Measurements from ENCODE around the gene FREM2.

FREM2 gene

GRCh38 chr13:38687246-38688229 is 661 bp downstream of the FREM2 start:
- no peak for DNase-seq (ENCODE audit: low read depth)

GRCh38 chr13:38688674-38689073 is 1.8 kb downstream of the FREM2 start:
- no peak for DNase-seq (ENCODE audit: low read depth)

DNA sequence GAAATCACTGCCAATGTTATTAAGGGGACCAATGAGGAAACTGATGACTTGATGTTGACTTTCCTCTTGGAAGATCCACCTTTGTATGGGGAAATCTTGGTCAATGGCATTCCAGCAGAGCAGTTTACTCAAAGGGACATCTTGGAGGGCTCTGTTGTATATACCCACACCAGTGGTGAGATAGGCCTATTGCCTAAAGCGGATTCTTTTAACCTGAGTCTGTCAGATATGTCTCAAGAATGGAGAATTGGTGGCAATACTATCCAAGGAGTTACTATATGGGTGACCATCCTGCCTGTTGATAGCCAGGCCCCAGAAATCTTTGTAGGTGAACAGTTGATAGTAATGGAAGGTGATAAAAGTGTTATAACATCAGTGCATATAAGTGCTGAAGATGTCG is 3.4 kb downstream of the FREM2 start:
- no peak for DNase-seq (ENCODE audit: low read depth)

GRCh38 chr13:38693168-38693567 is 6.3 kb downstream of the FREM2 start:
- DNase-seq (ENCODE audit: low read depth), result no peak

- no peak for DNase-seq (ENCODE audit: low read depth)
Observed at GRCh38 chr13:38693641-38694040, 6.8 kb downstream of the FREM2 start.

DNA sequence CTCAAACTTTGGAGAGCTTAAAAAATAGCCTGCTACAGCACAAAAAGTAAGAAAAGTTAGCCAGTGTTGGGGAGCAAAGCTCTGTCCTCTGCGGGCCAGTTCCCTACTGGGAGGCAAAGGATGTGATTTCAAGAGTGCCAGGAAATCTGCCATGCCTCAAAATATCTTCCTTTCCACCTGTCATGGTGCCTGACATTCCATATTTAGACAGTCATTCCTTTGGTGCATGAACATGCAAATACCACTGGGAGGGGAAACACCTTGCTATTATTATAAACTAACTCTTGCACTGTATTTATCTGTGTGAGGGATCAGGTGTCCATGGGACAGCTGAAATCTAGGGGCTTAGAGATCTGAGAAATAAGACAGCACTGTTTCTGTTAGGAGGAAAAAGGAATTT is 10.3 kb downstream of the FREM2 start:
- no peak for DNase-seq (ENCODE audit: low read depth)

GRCh38 chr13:38697628-38698333 is 10.9 kb downstream of the FREM2 start:
- no peak for DNase-seq (ENCODE audit: low read depth)

DNA sequence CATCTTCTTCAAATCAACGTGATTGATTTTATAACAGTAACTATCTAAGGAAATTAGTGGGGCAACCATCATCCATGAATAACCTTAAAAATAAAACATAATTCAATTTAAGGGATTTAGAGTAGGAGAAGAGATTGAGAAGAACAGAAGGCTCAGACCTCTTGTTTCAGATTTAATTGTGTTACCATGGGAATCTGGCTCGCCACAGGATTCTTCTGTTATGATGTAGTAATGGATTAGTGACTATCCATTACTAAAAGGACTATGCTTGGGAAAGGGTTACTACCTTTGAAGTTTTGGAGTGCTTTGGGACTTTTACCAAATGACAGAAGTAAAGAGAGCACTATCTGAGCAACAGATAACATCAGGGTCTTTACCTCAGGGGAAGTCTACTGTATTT is 13.2 kb downstream of the FREM2 start:
- DNase-seq (ENCODE audit: low read depth), result no peak

- DNase-seq (ENCODE audit: low read depth), result no peak
Observed at GRCh38 chr13:38702669-38703068, 15.8 kb downstream of the FREM2 start.

DNA sequence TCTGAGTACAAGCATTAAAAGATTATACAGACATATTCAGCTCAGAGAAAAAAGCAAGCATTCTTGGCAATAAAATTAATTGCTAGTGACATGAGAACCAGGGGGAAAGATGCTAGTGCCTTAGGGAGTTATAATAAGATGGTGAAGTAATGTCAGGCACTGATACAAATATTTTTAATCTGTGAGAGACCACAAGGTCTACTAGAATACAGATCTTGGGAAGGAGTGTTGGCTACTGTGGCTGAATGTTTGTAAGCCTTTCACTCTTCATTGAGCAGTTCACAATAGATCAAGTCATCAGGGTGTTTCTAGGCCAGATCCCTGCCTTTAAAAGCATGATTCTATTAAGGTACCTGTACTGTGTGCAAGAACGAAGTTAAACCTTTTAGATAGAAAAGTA is 16.4 kb downstream of the FREM2 start:
- DNase-seq (ENCODE audit: low read depth), result no peak

DNA sequence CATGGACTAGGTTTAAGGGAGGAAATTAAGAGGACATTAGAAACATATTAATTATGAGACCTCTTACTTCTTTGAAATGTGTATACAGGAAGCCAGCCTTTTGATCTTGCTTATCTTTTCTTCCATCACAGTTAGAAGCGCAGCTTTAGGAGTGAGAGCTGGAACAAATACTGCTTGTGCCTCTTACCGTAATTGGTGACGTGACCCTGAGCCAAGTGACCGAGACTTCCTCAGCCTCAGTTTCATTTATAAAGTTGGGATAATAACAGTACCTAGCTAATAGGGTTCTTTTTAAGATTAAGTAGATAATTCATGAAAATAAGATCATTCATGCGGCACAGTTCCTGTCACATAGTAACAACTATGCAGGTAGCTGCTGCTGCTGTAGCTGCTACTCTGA is 18.5 kb downstream of the FREM2 start:
- DNase-seq (ENCODE audit: low read depth), result no peak

- DNase-seq (ENCODE audit: low read depth), result no peak
Observed at GRCh38 chr13:38707460-38707859, 20.6 kb downstream of the FREM2 start.

- no peak for DNase-seq (ENCODE audit: low read depth)
Observed at GRCh38 chr13:38713046-38713445, 26.2 kb downstream of the FREM2 start.

- DNase-seq (ENCODE audit: low read depth), result no peak
Observed at GRCh38 chr13:38718374-38718773, 31.5 kb downstream of the FREM2 start.

DNA sequence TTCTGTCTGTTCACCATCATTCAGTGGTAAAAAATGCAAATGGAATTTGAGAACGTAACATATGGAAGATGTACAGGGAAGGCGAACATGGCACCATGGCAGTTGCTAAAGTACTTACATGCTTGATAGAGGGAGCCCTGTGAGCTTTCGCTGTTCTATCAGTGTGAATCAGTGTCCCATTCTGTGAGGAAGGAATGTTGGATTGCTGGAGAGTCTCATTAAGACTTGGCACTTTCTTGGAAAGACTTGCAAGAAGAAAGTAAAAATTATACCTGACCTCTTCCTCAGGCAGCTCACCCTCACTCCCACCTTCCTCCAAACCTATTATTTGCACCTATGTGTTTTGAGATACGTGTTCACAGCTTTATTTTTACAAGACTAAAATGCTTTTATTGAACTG is 43.5 kb downstream of the FREM2 start:
- no peak for DNase-seq (ENCODE audit: low read depth)

DNA sequence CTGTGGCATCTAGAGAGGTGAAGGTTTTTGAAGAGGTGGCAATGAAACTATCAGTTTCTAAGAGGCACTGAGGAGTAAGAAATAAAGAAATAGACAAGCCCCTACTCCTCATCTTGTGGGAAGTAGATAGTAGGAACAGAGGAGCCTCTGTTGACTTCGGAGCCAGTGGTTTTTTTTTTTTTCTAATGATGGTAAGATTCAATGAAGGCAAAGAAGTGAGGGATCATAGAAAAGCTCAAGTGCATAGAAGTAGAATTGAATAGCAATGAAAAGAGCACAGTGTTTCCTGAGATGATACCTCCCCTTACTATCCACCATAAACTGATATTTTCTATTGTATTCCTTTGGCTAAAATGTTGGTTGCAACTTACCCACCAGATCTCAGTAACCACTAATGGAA is 46.3 kb downstream of the FREM2 start:
- DNase-seq (ENCODE audit: low read depth), result no peak

DNA sequence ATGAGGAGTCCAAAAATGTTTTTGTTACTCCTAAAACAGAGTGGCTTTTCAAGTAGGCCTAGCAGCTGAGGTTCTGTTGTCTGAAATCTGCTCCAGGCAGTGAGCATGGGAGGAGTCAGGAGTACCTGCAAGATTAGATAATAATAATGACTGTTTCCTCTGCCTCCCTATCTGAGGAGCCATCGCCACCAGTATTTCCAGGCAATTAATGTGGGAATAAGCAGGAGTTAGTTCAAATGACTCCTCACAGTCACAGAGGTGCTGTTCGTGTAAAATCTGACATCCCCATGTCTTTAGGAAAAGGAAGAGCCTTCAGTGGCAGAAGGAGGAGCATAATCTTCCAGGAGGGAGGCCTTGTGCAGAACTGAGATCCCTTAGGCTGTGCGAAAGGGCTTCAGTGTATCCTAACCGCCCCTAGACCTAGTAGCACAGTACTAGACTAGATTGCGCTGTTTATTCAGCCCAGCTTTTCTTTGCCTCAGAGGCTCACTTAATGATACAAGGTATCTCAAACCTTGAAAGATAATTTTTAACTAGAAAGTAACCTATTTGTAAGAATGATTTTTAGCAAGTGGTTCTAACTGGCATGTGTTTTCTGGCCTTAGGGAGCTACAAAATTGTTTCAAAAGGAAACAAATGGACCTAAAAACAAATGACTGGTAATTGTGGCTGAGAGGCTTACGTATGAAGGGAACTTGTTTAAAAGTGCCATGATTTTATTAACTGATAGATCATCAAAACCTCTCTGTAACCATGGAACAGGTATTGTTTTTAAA is 49.0 kb downstream of the FREM2 start:
- DNase-seq (ENCODE audit: low read depth), result no peak

DNA sequence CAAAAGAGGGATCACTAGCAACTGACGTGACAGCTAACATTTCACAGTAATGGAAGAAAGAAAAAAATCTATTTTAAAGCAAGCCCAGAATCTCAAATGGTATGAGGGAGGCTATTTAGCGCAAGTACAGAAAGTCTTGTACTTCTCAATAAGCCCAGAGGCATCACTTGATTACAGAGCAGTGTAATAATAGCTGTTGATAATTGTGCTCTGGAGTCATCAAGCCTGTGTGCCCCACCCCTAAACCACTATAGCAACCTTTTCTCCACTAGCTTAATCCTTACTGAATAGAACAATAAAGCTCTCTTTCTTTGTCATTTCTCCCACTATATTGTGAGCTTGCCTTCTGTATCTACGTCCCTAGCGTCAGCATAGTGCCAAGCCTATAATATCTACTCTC is 56.6 kb downstream of the FREM2 start:
- no peak for DNase-seq (ENCODE audit: low read depth)

GRCh38 chr13:38752686-38753085 is 65.8 kb downstream of the FREM2 start:
- DNase-seq (ENCODE audit: low read depth), result no peak

DNA sequence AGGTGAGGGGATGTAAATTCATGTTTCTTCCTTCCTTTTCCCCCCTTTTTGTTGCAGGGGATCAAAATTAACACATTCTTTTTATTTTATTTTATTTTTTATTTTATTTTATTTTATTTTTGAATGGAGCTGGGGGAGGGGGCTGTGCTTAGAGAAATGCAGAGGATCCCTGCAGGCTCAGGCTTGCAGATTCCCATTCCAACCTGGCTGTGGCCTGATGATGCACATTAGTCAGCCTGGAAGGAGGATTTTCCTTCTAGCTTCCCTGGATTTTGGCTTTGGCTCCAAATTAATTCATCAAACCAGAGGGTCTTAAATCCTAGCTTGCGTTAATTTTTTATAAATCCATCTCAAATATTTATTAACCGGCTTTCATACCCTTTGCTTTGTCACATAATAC is 67.0 kb downstream of the FREM2 start:
- DNase-seq (ENCODE audit: low read depth), result no peak

- no peak for DNase-seq (ENCODE audit: low read depth)
Observed at GRCh38 chr13:38755793-38756192, 68.9 kb downstream of the FREM2 start.

DNA sequence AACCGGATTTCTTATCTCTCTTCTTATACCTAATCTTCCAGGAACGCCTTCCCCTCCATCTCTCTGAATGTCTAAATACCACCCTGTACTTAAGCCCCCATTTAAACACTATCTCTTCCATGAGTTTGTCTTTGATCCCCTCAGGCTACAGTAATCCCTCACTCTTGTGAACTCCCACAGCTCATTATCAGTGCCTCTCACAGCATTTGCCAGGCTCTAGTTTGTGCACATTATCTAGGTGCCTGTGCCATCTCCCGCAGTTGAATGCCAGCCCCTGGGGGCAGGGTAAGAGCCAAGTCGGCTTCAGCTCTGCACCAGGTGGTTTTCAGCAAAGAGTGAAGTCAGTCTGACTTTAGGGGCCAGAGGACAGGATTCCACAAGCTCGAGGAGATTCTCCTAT is 71.4 kb downstream of the FREM2 start:
- DNase-seq (ENCODE audit: low read depth), result no peak

DNA sequence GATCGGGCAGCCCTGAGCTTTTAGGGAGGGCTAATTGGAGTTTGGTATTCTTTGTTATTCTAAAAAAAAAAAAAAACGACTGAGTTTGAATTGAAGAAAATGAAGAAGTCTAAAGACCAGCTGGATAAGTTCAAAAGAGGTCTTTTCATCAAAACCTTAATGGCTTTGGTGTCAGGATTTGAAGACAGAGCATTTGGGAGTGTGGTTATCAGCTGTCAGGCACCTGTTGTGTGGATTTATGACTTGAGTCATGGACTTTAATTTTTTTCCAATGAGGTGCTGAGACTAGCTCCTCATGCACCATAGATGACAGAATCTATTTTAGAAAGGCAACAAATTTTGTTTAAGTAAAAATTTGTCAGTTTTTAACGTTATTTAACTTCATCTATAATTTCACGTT is 72.5 kb downstream of the FREM2 start:
- DNase-seq (ENCODE audit: low read depth), result no peak
